GM19023 (cell line): Measurements from ENCODE around the gene CREB5.

ENCODE experiments used
- ATAC-seq: cut with Tn5 transposase; IDR thresholded peaks from one replicate; pipeline ENCODE4 v1.9.1; 2021; ENCODE audit warnings: mild to moderate bottlenecking, moderate library complexity; ENCODE audit not compliant: unreplicated experiment

CREB5 gene

GRCh38 chr7:28726555-28726954 is 314.2 kb downstream of the CREB5 start:
- no peak for ATAC-seq

DNA sequence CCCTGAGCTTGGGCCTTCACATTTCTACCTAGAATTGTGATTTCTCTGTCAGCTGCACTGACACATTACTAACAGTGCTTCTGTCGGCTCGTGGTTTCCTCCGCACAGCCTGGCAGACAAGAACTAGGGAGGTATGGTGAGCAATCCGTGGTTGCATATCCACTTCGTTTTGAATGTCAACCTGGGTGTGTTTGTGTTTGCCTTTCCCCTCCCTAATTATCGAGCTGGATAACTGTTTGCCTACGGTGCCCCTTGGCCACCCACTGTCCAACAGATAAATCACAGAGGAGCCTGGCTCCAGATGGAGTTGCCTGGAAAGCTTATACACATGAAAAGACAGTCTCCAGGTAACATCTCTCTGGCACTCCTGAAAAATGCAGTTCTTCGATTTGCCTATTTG is 317.0 kb downstream of the CREB5 start:
- ATAC-seq = no peak

DNA sequence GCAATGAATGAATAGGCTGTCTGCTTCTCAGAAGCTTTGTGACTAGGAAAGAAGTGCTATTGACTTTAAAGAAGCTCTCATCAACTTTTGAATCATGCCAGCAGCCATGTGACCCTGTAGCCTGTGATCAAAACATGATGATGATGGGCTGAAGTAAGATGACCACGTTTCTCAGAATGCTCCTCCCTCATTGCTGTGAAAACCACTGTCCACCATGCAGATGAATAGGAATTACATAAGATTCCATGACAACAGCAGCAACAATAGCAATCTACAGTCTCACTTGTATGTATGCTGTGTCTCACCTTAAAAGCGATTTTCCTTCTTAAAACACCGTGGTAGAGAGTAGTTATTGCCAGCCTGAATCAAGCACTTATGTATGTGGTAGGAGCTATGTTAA is 317.4 kb downstream of the CREB5 start:
- ATAC-seq = no peak

DNA sequence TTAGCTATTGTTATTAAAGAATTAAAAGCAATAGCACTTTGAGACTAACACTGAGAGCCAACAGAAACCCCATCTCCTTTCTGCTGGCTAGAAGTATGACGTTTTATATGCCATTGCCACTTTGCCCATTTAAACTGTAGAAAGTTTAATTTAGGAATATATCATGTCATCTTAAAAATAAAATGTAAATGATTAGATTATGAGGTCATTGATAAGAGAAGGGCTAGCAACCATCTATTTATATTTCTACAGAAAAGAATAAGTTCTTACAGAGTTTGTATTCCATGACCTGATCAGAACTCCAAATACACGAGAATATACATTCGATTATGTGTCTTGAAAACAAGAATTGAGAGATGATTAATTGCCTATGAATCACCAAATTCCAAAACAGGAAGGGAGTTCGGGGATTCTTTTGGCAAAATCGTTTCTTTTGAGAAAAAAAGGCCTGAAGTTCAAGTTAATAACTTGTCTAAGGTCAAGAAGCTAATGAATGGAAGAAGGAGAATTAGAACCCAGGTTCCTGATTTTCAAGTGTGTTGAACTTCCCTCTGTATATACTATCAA is 318.9 kb downstream of the CREB5 start:
- no peak for ATAC-seq

GRCh38 chr7:28732071-28732869 is 320.0 kb downstream of the CREB5 start:
- no peak for ATAC-seq

DNA sequence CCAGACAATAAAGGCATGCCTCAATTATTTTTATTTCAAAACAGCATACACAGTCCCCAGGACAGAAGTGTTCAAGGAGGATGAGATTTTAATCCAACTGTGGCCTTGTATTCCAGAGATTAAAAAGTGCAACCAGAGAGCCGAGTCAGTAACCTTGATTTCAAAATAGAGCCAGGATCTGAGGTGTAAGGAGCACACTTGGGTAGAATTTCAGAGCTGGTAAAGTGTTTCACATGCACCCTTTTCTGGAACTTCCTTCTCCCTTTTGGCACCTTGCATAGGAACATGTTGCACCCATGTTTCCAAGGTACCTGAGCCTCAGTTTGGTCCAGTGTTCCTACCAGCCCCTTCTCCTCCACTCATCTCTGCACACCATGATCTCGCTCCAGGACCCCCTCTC is 320.7 kb downstream of the CREB5 start:
- no peak for ATAC-seq

GRCh38 chr7:28738412-28738811 is 326.1 kb downstream of the CREB5 start:
- no peak for ATAC-seq

DNA sequence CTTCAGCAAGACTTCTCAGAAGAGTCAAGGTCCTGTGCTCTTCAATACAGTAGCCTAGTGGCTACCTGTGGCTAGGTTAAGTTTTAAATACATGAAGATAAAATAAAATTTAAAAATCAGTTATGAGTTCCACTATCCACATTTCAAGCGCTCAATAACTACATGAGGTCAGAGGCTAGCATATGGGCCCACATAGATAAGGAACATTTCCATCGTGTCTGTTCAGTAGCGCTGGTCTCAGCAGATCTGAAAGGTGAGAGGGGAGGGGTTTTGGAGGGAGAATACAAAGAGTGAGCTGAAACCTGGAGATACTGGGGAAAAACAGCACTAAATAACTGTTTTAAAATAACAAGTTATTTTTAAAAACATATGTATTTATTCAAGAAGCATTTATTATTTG is 326.8 kb downstream of the CREB5 start:
- ATAC-seq = no peak

DNA sequence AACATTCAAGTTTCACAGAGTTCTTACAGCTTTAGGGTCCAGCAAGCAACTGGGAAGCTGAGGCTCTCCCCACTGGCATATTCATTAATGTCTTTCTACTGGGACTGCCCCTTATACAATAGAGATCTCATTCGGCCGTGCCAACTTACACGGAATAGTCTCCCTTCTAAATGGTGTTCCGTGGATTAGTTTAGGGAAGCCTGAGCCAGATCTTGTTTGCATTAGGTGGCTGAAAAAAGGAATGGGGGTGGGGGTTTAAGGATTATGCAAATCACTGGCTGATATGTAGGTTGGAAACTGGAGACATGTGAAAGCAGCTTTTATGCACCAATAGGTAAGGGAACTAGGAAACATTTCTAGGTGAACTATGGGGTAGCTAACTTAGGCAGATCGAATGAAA is 327.5 kb downstream of the CREB5 start:
- ATAC-seq = no peak

- ATAC-seq = no peak
Measured at GRCh38 chr7:28744951-28745350, 332.6 kb downstream of the CREB5 start.

DNA sequence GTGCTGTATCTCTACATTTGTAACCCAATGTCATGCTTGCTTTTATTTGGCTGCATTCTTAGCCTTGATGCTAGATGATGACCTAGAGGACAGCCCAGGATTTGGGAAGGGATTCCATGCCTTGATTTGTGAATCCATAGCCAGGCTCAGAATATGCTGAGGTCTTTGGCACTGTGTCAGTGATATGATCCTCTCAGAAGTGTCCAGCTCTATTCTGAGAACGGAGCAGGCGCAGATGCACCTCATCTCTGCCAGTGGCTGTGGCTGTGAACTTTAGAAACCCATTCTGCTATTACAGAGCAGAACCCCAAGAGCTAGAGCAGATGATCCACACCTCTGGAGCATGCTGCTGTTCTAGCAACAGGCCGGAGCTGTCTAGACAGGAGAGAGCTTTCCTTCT is 333.0 kb downstream of the CREB5 start:
- no peak for ATAC-seq

DNA sequence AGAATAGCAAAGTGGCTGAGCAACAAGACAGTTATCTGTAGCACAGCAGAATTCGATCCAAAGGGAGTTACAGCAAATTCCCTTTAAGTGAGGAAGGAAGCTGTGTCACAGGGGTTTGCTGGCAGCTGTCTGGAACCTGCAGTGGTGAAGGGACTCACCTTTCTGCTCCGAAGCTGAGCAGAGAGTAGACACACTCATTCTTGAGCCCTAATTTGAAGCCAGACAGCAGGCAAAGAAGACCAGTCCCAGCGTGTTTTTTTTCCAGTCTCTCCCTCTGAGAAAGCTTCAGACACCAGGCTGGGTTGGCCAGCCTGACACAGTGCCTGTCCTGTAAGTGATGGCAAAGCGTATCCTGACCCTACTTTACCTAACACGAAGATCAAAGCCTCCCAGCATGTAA is 335.1 kb downstream of the CREB5 start:
- ATAC-seq = no peak

- no peak for ATAC-seq
Measured at GRCh38 chr7:28747854-28748253, 335.5 kb downstream of the CREB5 start.

- ATAC-seq = no peak
Measured at GRCh38 chr7:28748346-28748745, 336.0 kb downstream of the CREB5 start.

DNA sequence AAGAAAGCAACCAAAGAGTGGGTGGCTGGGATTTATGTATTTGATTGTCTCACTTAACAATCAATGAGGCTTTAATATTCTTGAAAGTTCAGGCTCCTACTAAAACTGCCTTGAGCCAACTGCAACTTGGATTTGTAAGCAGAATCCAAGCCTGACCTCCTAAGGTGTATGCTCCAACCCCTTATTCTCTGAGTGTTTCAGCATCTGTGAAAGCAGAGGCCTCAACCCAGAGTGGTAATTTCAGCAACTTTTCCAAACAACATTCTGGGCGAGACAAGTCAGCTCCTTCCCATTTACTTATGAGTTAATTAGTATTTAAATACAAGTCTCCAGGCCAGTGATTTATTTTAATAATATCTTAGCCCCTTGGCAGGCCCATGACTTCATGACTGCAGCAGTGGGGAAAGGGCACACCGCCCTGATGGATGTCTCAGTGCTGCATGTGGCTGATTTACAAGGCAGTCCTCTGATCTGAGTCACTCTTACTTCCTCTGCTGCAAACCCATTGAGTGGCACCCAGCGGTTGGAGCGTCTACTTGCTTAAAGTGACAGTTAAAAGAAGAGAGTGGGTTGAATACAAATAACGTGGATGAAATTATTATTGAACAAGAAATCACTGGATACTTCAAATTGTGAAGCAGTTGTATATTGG is 336.7 kb downstream of the CREB5 start:
- ATAC-seq = no peak

DNA sequence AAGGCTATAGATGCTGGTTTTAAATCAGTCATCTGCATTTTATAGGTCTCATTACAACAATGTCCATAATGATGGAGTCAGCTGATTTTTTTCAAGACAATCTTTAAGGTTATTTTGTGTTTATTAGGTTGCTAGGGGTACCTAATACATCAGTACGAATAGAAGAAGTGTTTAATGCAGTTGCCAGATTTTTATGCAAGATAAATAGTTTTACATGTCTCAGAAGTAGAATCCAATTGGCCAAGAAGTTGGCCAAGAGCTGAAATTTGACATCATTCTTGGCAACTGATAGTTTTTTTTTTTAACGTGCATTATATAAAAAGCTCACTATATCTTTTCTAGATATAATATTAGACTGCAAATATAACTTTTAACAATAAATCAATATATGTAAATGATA is 337.3 kb downstream of the CREB5 start:
- ATAC-seq = no peak

DNA sequence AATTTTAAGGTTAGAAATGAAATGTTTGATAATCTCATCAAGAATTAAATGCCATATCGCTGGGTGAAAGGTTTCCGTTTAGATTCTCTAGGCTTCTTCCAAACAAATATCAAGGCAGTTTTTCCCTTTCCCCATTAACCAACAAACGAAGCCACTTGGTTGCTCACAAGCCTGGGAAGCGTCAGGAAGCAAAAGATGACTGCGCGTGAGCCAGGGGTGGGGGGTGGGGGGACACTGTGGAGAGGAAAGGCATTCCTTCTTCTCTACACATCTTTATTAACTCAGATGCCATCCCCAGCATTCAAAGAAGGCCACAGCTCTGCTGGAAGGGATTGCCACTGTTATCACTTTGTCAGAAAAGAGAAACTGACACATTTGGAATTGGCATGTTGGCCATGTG is 338.7 kb downstream of the CREB5 start:
- no peak for ATAC-seq

DNA sequence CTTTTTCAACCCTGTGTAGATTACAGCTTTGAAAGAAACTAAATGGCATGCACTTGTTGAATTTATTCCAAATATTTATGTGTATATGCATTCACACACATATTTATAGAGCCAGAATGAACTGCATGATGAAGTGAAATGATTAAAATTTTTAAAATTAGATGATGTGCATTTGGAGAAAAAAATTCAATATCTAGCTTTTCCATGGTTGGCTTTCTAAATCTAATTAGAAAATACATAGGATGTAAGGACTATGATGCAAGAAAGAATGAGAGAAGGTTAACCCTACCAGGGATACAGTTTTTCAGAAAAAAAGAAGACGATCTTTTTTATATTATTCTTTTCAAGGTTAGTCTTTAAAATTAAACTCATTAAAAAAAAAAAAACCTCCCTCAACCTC is 341.3 kb downstream of the CREB5 start:
- ATAC-seq = no peak

GRCh38 chr7:28754027-28754426 is 341.7 kb downstream of the CREB5 start:
- peak; percentile 71 for ATAC-seq

DNA sequence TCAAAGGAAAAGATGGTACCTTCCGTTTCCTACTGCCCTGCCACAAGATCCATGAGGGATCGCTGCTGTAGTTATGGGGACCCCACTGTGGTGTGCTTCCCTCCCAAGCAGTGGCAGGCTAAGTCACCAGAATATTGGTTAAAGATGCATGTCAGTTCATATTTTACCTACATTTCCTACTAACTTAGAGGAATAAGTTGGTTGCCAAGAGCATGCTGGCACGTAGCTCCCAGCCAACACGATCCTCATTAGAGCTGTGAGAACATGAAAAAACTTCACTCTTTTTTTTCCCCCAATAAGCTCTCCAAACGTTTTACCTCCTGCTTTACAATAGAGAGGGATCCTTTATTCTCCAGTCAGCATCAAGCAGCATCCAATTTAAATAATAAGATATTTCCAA is 342.1 kb downstream of the CREB5 start:
- no peak for ATAC-seq

GRCh38 chr7:28755255-28755654 is 342.9 kb downstream of the CREB5 start:
- no peak for ATAC-seq

DNA sequence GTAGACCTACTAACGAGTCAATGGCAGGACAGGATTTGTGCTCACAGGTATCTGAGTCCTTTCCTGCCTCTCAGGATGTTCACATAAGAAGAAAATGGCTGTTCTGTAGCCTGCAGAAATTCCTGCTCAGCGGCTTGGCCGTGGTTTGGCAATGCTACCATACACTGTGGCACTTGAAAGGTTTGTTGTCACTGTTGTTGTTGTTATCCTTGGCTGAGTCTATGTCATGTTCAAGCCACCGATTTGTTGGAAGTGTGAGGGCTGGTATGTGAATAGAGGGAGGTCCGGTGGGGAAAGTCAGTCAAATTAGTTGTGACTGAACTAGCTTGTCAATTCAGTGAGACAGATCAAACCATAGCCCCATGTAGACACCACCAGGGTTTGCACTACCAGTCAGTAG is 345.9 kb downstream of the CREB5 start:
- ATAC-seq = no peak
